HepG2 (cell line): Measurements from ENCODE around the gene SEC61B. TPM values are rescaled to one million over a fixed set of nuclear protein-coding genes. Genes with fewer than 3 reads are reported as not detected.

Source experiments
- AGO2 ChIP-seq: fragments of 200-400 bp; formaldehyde crosslinking; optimal IDR thresholded peaks from 2 replicates; pipeline ENCODE3; 2017; ENCODE audit warnings: mild to moderate bottlenecking, low read depth, low read length, moderate library complexity
- FOXP4 ChIP-seq: sonication (generic); formaldehyde crosslinking; IDR thresholded peaks from 2 replicates; pipeline ENCODE4 v1.4.0; 2020; ENCODE audit warnings: missing genetic modification reagents
- HHEX ChIP-seq: IDR thresholded peaks from 2 replicates; pipeline ENCODE4 v1.6.1; 2016; ENCODE audit warnings: control low read depth
- HMGXB3 ChIP-seq: sonication (generic); formaldehyde crosslinking; IDR thresholded peaks from 2 replicates; pipeline ENCODE4 v1.4.0; 2020; ENCODE audit warnings: missing genetic modification reagents, borderline replicate concordance
- MIXL1 ChIP-seq: IDR thresholded peaks from 2 replicates; pipeline ENCODE4 v1.6.1; 2016
- NR1H2 ChIP-seq: sonication (generic); formaldehyde crosslinking; IDR thresholded peaks from 2 replicates; pipeline ENCODE4 v1.8.1; 2022; ENCODE audit warnings: low read depth, missing genetic modification reagents, borderline replicate concordance
- ZNF552 ChIP-seq: sonication (generic); formaldehyde crosslinking; IDR thresholded peaks from 2 replicates; pipeline ENCODE4 v1.9.0; 2022; ENCODE audit warnings: missing genetic modification reagents, mild to moderate bottlenecking, borderline replicate concordance
- ZNF609 ChIP-seq: sonication (generic); formaldehyde crosslinking; IDR thresholded peaks from 2 replicates; pipeline ENCODE4 v1.4.0; 2020; ENCODE audit warnings: mild to moderate bottlenecking, missing genetic modification reagents, borderline replicate concordance
- ZNF619 ChIP-seq: sonication (generic); formaldehyde crosslinking; IDR thresholded peaks from 2 replicates; pipeline ENCODE4 v1.4.0; 2020; ENCODE audit warnings: mild to moderate bottlenecking, missing genetic modification reagents
- ZNF83 ChIP-seq: sonication (generic); formaldehyde crosslinking; IDR thresholded peaks from 2 replicates; pipeline ENCODE4 v1.4.0; 2020; ENCODE audit warnings: missing genetic modification reagents, mild to moderate bottlenecking, borderline replicate concordance
- polyA plus RNA-seq, 8 experiments: library from polyadenylated mRNA; depleted of rRNA in 3 of 8; stranded (reverse) in 7 of 8; unstranded in 1 of 8; fragments of >200 nt; fragmentation: Illumina TruSeq in 4 of 8; extraction: Trizol in 4 of 8; gene quantifications; 2 replicates each; pipeline versions ENCODE4 v1.2.1 to v1.2.3, GENCODE V29; 2011 to 2016; ENCODE audit warnings: low read depth in 4 of 8, missing spikeins in 1 of 8, mixed read lengths in 1 of 8; ENCODE audit not compliant: insufficient read depth in 1 of 8
- total RNA-seq, 5 experiments: library from RNA; depleted of rRNA; stranded (reverse); fragments of >200 nt; fragmentation: Illumina TruSeq; extraction: Trizol; gene quantifications; 2 replicates each; pipeline ENCODE4 v1.2.3, GENCODE V29; 2016; ENCODE audit warnings: low read depth in 1 of 5
- TF ChIP-seq, protein P1 (sequence below): sonication (generic); formaldehyde crosslinking; IDR thresholded peaks from 2 replicates; pipeline ENCODE4 v1.5.0; 2020; ENCODE audit warnings: mild to moderate bottlenecking, missing genetic modification reagents, borderline replicate concordance

Gene SEC61B
- total and polyA plus RNA-seq, 2 of the 13 experiments (the other 11 are each of a cell fraction or from before 2014, with no cell fraction given): 191 to 368 TPM

DNA sequence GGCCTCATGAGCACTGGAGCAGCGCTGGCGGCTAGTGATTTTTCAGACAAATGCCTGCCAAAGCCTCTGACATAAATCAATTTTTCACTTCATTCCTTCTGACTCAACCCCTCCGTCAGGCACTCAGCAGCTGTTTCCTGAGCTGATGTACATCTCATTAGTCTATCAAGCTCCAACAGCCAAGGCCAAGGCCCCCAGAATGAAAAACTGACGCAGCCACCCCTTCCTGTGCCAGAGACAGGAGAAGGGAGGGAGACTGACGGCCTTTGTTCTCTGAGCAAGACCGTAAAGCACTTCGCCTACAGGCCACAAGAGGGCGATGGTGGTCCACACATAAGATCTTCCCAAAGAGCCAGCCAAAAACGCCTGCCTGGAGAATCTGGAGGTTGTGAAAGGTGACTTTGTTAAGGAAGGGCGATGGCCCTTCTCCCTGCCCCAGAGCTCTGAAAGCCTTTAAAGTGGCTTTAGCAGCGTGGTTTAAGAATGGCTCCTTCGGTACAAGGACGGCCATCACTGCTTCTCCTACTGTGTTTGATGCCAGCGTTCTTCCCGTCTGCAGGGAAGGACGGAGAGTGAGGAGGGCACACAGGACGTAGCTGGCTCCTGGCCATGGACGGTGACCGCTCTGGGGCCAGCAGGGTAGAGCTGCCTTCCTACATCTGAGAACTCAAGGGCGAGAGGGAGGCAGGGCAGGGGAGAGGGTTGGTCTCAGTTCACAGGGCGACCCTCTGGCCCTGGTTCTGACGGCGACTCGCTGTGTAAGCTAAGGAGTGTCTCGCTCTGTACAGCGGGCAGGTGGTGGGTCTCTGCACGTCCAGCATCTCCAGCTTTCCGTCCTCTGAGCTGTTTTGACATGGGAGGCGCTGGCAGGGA lies 37.4 kb upstream of the SEC61B start (continued):
- TF ChIP-seq, protein P1, sequence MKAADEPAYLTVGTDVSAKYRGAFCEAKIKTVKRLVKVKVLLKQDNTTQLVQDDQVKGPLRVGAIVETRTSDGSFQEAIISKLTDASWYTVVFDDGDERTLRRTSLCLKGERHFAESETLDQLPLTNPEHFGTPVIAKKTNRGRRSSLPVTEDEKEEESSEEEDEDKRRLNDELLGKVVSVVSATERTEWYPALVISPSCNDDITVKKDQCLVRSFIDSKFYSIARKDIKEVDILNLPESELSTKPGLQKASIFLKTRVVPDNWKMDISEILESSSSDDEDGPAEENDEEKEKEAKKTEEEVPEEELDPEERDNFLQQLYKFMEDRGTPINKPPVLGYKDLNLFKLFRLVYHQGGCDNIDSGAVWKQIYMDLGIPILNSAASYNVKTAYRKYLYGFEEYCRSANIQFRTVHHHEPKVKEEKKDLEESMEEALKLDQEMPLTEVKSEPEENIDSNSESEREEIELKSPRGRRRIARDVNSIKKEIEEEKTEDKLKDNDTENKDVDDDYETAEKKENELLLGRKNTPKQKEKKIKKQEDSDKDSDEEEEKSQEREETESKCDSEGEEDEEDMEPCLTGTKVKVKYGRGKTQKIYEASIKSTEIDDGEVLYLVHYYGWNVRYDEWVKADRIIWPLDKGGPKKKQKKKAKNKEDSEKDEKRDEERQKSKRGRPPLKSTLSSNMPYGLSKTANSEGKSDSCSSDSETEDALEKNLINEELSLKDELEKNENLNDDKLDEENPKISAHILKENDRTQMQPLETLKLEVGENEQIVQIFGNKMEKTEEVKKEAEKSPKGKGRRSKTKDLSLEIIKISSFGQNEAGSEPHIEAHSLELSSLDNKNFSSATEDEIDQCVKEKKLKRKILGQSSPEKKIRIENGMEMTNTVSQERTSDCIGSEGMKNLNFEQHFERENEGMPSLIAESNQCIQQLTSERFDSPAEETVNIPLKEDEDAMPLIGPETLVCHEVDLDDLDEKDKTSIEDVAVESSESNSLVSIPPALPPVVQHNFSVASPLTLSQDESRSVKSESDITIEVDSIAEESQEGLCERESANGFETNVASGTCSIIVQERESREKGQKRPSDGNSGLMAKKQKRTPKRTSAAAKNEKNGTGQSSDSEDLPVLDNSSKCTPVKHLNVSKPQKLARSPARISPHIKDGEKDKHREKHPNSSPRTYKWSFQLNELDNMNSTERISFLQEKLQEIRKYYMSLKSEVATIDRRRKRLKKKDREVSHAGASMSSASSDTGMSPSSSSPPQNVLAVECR: no peak; the same call in 1 of the 2 replicates
- no peak for TF ChIP-seq ZNF83 (CRISPR knock-in tag)
- no peak for TF ChIP-seq HHEX (CRISPR knock-in tag)
- TF ChIP-seq MIXL1 (CRISPR knock-in tag): no peak
- no peak for TF ChIP-seq NR1H2
- TF ChIP-seq AGO2: no peak
- no peak for TF ChIP-seq HMGXB3 (CRISPR knock-in tag)
- no peak for TF ChIP-seq FOXP4 (CRISPR knock-in tag)
- no peak for TF ChIP-seq ZNF552 (CRISPR knock-in tag)
- TF ChIP-seq ZNF609 (CRISPR knock-in tag): no peak
- no peak for TF ChIP-seq ZNF619 (CRISPR knock-in tag)
